HG03571 (cell line): ENCODE results near the gene ITPKC.

Experiments used
- ATAC-seq: cut with Tn5 transposase; IDR thresholded peaks from one replicate; pipeline ENCODE4 v1.9.1; 2021; ENCODE audit not compliant: unreplicated experiment

The ITPKC gene

DNA sequence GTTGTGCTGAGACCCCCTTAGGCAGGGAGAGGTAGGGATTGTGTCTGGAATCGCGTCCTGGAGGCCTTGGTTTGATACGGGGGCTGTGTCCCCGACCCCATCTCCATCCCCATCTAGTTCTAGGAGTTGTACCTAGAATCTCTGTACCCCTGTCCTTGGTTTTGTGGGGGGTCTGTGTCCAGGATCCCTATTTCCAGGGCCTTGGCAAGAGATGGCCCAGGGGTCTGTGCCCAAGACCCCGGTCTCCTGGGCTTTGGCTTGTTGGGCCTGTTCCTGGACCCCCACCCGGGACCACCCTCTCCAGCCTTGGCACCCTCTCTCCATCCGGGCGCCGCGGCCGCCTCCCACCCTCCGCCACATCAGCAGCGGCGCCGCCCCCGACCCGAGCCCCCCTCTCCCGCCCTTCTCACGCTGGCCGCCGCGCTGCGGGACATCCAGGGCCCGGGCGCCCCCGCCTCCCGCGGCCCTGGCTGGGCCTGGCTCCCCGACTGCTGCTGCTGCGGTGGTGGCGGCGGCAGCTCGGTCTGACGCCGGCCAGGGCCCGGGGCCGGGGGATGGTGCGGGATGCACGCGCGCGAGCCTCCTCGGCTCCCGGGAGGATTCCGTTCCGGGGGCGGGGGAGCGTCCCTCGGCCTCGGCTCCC, 26.7 kb upstream of the ITPKC start, which contains the start of gene NUMBL:
TSS of gene NUMBL (minus strand) at position 602 of the 643 bp plus-strand sequence. CDS start at position 434, 168 bp downstream.
- ATAC-seq: no peak

DNA sequence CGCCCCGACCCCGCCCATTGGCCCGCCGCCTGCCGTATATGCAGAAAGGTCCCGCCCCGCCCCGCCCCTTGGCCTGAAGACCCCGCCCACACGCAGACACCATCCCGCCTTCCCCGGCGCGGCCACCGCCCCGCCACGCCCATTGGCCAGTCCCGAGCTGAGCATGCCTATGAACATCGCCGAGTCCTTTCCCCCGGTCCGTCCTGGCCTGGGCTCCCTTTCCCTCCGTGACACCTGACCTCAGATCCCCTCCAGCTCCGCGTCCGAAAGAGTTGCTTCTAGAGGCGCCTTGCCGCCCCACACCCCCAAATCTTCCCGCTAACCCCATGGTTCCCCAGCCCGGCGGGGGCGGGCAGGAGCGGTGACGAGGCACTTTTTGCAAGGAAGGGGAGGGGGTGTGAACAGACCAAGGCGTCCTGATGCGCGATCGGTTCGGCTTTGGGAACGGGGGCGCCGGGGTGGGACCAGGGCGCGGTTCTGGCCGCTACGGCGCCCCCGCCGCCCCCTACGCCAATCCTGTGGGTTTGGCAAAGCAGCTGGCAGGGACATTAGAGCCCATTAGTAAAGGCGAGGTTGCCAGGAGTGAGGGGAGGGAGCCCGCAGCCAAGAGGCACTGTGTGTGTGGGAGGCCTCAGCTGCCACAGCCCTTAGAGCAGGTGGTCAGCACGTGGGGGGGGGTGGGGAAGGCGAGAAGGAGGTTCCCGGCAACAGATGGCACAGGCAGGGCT, 26.1 kb upstream of the ITPKC start:
- no peak for ATAC-seq

DNA sequence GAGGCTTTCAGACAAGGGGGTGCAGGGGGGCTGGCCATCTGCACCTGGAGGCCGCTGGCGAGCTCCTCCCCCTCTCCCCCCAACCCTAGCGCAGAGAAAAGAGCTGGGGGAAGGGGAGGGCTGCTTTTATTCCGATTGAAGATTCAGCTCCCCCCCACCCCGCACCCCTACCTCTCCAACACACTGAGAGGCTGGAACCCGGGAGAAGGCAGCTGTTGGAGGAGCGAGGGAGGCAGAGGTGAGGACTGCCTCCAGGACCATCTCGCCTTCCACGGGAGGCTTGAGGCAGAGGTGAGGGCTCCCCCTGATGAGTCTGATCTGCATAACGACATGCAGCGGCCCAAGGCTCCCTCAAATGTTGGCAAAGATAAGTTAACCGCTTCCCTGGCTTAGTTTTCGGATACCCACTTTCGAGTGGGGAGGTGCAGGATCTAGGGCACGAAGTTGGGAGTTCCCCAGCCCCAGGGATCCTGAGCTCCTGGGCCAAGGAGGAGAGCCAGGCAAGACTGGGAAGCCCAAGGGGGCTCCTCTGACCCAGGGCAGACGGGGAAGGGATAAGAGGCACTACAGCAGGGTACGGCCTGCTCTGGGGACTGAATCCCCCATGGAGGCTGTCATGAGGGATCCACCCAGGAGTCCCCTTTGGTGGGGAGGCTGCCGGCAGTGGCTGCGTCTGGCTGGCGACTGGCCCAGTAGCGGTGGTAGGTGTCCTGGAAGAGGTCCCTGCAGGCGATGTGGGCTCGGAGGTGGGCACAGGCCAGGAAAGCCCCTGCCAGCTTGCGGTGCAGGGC, 25.3 kb upstream of the ITPKC start:
- ATAC-seq: no peak

DNA sequence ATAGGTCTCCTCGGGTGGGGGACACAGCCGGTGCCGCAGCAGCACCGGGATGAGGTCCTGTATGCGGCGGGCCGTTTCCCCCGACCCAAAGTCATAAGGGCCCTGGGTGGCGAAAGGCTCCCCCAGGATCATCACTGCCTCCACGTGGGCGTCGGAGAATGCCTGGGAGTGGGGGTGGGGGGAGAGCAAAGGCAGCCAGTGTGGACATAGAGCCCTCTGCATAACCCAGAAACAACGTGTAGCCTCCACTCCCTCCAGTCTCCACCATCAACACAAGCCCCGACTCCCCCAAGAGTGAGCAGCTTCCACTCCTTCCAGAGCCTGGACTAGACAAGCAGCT, 24.7 kb upstream of the ITPKC start:
- no peak for ATAC-seq

DNA sequence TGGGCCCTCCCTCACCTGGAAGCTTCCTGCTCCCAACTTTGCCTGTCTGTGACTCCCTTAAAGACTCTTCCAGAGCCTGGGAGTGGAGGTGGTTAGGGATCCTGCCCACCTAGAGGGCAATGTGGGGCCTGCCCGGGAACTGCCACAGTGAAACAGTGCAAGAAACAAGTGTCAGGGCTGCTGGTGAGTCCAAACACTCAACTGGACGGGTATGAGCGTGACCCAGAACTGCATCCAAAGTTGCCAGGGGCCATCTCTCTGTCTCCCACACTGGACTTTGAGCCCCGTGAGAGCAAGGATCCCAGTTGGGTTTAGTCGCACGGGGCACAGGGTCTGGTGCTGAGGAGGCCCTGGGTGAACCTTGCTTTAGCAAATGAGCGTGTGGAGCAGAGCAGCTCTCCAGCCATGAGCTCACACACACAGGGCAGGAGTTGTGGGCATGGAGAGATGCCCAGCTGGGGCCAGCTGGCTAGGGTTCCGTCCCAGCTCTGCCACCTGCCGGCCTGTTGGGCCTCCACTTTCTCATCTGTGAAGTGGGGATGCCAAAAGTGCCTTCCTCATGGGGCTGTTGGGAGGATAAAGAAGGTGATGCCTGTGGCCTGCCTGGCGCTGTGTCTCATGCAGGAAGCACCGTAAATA, 23.6 kb upstream of the ITPKC start:
- no peak for ATAC-seq

DNA sequence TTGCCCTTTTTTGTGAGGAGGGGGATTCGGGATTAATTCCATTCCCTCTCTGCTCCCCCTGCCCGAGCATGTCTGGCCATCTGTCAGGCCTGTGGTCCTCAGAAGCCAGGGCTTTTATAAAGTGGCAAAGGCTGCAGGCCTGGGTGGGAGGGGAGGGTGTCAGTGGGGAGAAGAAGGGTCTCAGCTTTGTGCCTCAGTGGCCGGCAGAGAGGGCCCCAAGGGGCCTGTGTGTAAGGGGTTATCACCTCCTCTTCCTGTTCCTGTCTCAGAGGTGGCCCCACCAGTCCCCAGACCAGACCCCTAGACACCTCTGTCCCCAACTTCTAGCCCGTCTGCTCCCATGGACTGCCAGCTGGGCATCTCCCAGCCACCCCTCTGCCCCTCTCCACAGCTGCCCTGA, 23.0 kb upstream of the ITPKC start:
- ATAC-seq: no peak

DNA sequence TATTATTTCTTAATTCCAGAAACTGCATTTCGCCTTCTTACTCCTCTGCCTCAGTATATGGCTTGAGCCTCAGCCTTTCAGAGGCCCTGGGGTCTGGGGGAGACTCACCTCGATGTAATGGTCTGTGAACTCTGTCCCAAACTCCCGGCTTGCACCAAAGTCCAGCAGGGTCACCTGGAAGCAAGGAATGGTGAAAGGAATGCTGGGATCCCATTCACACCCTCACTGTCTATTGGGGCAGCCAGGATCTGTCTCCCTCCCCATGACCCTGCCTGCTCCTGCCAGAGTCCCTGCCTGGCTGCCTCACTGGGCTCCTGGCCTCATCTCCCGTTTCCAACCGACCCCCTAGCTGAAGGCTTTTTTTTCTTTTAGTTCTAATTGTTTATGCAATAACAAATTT, 21.0 kb upstream of the ITPKC start:
- no peak for ATAC-seq

DNA sequence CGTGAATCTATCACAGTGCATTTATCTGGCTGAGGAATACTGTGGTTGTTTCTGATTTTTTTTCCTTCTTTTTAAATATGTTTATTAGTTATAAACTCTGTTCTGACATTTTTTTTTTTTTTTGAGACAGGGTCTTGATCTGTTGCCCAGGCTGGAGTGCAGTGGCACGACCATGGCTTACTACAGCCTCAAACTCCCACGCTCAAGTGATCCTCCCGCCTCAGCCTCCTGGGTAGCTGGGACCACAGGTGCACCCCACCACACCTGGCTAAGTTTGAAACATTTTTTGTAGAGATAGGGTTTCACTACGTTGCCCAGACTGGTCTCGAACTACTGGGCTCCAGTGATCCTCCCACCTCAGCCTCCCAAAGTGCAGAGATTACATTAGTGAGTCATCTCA, 19.9 kb upstream of the ITPKC start:
- ATAC-seq: no peak

DNA sequence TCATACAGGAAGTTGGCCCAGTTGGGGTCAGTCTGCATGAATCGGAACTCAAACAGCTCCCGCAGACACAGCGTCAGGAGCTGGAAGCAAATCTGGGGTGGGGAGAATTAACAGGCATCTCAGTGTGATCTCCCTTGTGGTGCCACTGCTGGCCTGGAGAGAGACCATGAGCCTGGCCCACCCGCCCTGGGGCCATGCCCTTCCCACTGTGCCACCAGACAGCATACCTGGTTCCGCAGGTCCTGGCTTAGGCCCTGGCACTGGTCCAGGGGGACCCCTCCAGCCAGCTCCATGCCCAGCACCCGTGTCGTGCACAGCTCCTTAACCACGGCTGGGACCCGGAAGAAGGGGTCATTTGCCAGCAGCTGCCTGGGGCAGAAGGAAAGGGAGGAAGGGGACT, 16.8 kb upstream of the ITPKC start:
- ATAC-seq: no peak

DNA sequence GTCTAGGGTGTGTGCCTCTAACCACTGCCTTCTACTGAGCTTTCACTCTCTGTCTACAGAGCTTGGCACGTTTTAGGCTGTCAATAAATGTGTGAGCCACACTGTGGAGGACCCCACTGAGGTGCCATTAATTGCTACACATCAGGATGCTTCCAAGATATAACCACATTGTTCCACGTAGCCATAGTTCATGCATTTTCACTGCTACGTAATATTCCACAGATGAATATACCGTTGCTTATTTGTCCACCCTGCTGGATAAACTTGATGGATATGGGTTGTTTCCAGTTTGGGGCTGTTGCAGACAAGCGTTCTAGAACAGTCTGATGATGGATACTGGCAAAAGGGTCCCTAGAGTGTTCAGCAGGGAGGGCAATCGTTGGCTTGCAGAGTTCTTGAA, 15.2 kb upstream of the ITPKC start:
- ATAC-seq: no peak

DNA sequence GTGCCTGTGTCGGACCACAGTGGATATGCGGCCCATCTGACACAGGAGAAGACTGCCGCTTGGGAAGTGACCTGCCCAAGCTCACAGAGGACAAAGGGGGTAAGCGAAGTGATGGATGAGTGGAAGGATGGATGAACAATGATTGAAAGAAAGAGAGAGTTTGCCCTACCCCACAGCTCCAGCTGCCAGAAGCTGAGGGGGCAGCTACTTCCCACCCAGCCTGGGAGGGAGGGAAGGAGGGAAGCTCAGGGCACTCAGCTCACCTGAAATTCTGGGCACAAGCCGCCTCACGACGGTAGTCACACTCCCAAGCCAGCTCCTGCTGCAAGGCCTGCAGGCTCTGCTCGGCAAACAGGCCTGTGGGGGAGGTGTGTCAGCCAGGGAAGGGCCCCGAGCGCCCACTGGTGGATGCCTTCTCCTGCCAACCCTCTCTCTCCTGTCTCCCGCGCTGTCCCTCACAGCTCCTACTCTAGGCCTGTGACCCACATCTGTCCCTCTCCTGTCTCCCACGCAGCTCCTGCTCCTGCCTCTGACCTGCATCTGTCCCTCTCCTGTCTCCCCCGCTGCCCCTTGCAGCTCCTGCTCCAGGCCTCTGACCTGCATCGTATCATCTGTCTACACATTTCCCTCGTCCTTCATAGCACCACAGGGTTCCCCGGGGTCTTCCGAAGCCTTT, 14.4 kb upstream of the ITPKC start:
- no peak for ATAC-seq

DNA sequence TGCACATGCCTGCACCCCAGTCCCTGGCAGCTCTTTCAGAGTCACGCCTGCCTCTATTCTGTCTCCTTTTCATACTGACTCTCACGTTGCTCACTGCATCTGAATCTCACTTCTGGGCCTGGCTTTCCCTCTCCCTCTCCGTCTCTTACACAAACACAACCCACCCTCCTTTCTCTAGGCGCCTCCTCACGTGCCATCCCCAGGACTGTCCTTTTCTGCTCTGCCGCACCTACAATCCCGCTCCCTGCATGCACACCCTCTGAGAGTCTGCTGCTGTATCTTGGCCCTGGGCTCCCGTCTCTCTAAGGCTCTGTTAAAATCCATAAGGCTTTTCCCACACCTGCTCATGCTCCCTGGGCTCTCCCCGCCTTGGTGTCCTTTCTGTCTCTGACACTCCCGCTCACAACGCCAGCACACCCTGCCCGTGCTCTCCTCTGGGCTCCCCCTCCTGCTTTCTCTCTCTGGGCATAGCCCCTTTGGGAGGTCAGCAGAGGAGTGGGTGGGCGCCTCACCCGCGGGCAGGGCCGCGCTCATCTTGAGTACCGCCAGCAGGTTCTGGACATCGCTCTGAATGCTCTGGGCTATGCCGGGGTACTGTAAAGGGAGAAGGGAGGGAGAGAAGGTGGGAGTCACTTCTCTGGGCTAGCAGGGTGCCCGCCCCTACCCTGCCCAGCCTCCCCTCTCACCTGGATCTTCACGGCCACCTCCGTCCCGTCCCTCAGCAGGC, 13.7 kb upstream of the ITPKC start:
- ATAC-seq: no peak

DNA sequence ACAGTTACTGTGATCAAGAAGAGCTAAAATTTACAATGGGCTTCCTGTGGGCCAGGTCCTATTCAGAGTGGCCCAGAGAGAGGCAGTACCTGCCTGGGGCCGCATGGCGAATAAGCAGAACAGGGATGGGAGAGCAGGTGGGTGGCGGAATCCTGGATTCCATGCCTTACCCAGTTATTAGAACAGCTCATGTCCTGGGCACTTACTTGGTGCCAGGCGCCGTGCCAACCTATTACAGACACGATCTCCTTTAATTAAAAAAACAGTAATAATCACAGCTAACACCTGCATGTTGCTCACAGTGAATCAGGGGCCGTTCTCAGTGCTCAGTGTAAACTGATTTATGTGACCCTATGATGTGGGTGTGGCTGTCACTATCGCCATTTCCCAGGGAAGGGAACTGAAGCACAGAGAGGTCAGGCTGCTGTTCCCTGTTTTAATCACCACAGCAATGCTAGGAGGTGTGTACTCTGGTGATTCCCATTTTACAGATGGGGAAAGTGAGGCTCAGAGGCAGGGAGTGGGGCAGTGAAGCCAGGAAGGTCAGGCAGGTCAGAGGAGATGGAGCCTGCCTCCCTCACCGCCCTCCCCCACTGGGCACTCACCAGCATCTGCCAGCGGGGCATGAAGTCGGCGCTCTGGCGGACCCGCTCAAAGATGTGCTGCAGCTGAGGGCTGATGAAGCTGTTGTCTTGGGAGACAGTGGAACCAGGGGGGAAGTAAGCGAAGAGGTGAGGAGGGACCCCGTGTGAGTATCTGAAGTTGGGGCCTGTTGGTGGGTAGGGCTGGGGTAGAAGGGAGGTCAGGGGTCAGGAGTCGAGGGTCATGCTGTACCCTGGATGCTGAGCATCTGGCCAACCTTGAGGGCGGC, 12.2 kb upstream of the ITPKC start:
- ATAC-seq: no peak

DNA sequence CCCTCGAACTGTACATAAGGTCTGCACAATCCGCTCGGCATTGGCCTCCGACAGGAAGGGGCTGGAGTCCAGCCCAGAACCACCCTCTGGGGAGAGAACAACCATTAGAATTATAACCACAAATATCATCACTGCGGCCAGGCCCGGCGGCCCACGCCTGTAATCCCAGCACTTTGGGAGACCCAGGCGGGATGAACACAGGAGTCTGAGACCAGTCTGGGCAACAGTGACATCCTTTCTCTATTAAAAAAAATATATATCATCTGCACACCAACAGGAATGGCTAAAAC, 11.6 kb upstream of the ITPKC start:
- no peak for ATAC-seq

DNA sequence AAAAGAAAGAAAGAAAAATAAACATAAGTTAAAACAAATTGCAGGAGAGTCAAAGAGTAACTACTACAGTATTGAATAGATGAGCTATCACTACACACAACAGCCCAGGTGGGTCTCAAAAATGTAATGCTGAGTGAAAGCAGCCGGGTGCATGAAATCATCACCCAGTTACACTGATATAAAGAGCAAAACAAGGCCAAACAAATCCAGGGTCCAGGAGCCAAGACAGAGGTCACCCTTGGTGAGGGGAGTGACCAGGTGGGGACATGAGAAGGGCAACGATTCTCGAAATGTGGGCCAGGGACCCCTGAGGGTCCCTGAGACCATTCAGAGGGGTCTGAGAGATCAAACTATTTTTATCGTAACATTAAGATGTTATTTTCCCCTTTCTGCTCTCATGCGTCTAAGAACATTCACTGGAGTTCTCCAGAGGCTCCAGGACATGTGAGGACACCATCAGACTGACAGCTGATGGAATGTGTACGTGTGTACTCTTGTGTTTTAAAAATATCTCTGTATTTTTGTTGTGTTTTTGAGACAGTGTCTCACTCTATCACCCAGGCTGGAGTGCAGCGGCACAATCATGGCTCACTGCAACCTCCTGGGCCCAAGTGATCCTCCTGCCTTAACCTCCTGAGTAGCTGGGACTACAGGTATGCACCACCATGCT, 10.8 kb upstream of the ITPKC start:
- ATAC-seq: no peak

DNA sequence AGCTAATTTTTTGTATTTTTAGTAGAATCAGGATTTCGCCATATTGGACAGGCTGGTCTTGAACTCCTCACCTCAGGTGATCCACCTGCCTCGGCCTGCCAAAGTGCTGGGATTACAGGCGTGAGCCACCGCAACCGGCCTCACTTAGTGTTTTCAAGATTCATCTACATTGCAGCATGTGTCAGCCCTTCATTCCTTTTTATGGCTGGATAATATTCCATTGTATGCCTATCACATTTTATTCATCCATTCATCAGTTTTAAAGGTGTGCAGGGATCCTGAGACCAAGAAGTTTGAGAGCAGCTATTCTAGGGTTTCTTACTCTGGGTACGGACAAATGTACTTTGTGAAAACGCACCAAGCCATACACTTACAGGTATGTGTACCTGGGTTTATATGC, 9.3 kb upstream of the ITPKC start:
- no peak for ATAC-seq

DNA sequence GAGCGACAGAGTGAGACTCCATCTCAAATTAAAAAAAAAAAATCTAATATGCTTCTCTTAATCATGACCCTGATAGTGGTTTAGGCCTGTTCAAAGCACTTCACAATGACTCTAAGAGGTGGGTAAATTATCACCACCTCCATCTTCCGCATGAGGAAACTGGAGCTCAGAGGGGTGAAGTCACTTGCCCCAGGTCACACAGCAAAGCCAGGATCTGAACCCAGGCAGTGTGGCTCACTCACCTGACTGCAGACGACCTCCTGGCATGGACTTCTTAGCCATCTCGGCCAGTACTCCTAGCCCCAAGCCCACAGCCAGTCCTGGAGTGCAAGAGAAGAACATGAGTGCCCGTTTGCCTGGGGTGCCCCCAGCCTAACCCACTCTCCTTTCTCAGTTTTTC, 7.1 kb upstream of the ITPKC start:
- no peak for ATAC-seq

DNA sequence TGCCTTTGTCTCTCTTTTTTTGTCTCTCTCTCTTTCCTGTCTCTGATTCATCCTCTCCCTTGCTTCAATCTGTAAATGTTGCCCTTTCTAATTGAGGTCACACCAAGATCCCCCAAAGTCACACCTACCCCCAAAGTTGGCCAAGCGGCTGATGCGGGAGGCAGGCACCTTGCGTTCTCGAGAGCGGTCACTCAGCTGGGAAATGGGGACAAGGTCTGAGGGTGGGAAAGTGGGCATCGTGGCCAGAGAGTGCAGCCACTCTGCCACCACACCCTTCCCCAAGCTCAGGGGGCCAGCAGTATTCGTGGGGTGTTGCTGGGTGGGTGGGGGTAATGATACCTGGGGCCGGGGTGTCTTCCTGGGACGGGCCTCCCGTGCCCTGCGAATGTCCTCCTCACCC, 3.0 kb upstream of the ITPKC start:
- ATAC-seq: no peak
